HG03097 (cell line): ENCODE results near the gene ADIRF.
"Not testable (repeated sequence)": the region's sequence is repeated elsewhere in the genome, so short reads cannot be mapped to it uniquely, and the experiment has no call there.

Source experiments
- ATAC-seq: cut with Tn5 transposase; IDR thresholded peaks from one replicate; pipeline ENCODE4 v1.9.1; 2021; ENCODE audit not compliant: unreplicated experiment, low FRiP score

The ADIRF gene

GRCh38 chr10:86968271-86968993 is at the start of gene ADIRF:
ADIRF (plus strand) TSS chr10:86968482; CDS start chr10:86968545, 63 bp downstream.
- no peak for ATAC-seq

GRCh38 chr10:86922553-86922961 is 45.7 kb upstream of the ADIRF start:
- ATAC-seq, result no peak

DNA sequence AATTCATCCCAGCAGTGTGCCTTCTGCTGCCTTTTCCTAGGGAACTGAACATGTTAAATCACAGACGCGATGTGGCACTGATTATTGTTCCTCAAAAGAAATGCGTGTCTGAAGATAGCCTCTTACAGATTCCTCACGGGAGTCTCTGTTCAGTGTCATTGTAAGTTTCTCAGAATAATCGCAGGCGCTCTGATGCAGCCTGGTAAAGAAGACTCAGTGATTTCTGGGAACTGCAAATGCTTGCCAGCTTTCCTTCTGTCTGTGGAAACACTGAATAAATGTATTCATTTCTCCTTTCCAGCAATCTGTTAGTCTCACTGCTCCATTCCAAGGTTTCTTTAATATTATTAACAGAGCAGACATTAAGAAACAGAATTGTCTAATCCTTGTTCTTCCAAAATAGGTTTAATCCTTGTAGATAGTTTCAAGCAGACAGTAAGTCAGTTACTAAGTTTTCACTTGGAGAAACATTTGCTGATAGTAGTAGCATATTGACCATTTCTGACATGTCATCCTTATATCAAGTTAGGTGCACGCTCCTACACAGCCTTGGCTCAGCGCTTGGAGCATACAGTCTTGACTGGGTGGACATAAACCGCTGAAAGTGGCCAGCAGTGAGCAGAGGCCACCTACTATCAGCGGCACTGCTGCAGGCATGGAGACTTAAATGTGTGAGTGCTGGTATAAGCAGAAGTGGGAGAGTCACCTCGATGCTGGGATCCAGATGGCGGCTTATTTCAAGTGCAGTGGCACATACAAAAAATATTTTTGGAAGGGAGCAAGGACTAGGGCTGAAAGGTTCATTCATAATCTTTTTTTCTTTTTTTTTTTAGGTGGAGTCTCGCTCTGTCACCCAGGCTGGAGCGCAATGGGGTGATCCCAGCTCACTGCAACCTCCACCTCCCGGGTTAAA is 38.6 kb upstream of the ADIRF start:
- ATAC-seq, result no peak

DNA sequence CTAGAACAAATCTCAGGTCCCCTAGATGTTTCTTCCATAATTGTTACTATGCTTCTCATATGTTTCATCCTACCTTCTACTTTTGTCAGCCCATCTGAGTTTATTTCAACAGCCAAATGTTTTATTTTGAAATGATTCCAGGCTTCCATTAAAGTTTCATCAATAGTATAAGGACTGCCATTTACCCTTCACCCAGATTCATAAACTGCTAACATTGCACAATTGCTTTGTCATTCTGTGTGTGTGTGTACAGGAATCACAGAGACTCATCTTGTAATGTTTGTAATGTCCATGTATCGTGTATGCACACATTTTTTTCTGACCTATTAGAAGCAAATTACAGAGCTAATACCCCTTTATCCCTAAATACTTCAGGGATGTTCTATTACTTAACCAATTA is 36.4 kb upstream of the ADIRF start:
- ATAC-seq, result no peak

DNA sequence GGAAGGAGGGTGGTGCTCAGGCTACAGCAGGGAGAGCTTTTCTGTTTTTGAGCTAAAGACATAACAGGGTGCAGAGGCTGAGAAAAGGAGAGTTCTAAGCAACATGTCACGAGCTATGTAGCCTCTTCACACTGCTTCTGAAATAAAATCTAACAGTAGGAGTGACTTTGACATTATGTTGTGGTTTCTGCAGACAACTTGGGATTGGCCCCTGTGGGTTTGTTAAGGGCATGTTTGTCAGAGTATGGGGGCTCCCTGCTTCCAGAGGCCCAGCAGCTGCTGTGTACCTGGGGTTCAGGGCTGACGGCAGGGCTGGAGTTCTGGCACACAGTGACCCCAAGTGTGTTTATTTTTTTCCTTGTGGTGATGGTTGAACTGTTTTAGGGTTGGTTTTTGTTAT is 35.6 kb upstream of the ADIRF start:
- ATAC-seq, result no peak

DNA sequence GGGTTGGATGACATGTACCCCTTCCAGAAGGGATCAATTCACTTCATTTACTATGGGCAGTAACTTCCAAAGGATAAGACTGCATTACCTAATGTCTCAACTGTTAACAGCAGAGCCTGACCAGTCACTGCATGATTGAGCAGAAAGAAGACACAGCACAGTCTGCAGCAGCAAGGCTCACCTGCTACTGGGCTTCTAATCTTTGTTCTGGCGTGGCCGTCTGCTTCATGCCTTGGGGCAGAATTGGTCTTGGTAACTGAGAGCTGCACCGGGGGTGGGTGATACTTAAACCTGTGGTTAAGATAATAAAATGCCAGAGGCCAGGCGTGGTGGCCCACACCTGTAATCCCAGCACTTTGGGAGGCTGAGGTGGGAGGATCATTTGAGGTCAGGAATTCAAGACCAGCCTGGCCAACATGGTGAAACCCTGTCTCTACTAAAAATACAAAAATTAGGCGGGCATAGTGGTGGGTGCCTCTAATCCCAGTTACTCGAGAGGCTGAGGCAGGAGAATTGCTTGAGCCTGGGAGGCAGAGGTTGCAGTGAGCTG is 34.0 kb upstream of the ADIRF start:
- ATAC-seq, result not testable (repeated sequence)

DNA sequence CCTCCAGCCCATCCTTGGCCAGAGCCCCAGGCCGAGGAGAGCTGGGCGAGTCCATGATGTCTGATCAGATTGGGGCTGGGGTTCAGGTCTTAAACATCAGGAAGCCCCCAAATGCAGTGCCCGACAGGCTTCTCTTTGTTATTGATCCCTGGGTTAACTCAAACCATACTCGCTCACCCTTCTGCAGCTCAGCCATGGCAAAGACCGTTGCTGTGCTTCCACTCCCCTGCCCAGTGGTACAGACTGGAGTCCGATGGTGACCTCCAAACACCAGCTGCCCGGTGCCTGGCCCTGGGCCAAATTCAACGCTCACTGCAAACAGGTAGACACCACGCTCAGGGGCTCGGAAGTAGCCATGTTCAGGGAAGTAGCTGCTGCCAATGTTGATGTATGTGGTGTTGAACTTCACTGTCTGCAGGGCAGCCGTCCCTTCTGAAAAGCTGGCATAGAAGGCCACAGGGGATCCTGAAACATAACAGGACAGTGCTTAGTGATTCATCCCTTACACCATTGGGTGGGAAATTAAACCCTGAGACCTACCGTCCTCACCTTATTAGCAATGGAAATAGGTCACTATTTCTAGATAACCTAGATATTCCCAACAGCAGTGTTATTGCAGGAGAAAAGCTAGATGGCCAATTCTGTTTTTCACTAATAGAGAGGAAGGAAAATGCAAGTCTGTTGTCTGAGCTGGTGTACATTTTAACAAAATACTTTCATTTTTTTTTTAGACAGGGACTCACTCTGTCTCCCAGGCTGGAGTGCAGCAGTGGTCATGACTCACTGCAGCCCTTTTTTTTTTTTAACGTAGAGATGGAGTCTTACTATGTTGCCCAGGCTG is 31.4 kb upstream of the ADIRF start:
- ATAC-seq, result no peak

GRCh38 chr10:86937502-86938154 is 30.7 kb upstream of the ADIRF start:
- no peak for ATAC-seq

DNA sequence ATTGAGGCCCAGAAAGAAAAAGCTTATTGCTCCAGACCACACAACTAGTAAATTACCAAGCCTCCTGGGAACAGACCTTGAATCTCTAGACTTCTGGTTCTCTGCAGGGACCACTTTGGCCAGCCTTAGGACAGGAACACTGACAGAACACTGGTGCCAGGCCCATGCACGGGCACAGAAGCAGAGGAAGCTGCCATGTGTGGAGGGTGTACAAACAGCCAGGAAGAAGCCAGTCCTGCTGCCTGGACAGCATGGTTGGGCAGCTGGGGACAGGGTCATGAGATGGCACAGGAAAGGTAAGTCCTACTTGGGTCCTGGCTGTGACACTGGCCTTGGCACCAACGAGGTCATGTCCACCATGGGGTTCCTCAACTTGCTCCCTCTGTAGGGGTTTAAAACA is 30.0 kb upstream of the ADIRF start:
- no peak for ATAC-seq

DNA sequence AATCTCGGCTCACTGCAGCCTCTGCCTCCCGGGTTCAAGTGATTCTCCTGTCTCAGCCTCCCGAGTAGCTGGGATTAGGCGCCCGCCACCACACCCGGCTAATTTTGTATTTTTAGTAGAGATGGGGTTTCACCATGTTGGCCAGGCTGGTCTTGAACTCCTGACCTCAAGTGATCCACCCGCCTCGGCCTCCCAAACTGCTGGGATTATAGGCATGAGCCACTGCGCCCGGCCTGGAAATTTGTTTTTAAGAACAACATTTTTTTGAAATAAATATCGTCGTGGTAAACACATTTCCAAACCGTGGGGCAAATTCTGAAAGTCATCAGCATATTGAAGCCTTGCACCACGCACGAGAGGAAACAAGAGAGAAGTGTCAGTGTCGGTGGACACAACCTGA is 28.2 kb upstream of the ADIRF start:
- not testable (repeated sequence) for ATAC-seq

- no peak for ATAC-seq
Measured at GRCh38 chr10:86940677-86941076, 27.6 kb upstream of the ADIRF start.

GRCh38 chr10:86941426-86941825 is 26.9 kb upstream of the ADIRF start:
- ATAC-seq, result no peak

- no peak for ATAC-seq
Measured at GRCh38 chr10:86941991-86942421, 26.3 kb upstream of the ADIRF start.

DNA sequence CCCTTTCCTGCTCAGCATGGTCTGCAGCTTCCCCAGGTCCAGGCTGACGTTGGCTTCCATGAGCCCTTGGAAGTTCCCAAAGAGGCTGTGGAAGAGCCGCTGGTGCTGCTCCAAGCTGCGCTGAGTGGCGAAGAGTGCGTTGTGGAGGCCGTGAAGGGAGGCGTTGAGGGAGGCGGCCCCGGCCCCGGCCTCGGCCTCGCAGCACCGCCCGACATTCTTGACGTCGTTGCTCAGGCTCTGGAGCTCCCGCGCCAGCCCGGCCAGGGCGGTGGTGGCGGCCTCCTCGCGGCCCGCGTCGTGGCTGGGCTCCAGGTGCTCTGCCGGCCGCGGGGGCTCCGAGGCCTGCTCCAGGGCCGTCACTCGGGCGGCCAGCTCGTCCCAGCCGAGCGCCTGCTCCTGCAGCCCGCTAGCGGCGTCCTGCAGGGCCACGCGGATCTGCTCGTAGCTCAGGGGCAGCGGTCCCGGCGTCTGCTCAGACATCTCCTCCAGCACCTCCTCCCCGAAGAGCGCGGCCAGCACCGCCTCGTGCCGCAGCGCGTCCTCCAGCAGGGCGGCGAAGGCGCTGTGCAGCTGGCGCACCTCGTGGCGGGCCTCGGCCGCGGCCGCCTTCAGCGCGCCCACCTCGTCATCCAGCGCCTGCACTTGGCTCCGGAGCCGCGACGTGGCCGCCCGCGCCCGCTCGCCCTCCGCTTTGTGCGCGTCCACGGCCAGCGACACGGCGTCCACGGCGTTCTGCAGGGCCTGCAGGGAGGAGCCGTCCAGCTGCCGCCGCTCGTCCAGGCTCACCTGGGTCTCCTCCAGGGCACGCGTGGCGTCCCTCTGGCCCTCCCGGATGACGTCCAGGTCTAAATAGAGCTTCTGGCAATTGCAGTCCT is 25.6 kb upstream of the ADIRF start:
- ATAC-seq, result no peak

GRCh38 chr10:86943316-86944030 is 24.8 kb upstream of the ADIRF start:
- no peak for ATAC-seq

GRCh38 chr10:86944031-86944419 is 24.3 kb upstream of the ADIRF start:
- ATAC-seq, result no peak

DNA sequence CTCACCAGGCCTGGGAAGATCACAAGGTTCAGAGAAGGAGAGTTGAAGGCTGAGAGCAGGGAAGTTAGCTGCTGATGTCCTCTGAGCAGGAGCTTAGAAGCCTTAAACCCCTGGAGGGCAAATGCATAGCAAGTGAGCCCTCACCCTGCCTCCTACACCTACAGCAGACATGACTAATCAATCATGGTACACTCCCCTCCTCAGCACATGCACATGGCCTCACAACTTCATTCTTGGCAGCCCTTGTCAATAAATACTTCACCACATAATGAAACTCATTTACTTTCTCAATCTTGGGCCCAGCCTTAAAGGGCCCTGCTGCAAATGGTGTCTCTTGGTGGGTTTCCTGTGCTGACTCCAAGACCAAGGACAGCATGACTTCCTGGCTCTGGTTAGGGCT is 23.8 kb upstream of the ADIRF start:
- ATAC-seq, result no peak

- ATAC-seq, result no peak
Measured at GRCh38 chr10:86944907-86945306, 23.4 kb upstream of the ADIRF start.
